GM21529 (cell line): ENCODE results near the gene WASHC3.

Source experiments
- ATAC-seq: cut with Tn5 transposase; IDR thresholded peaks from one replicate; pipeline ENCODE4 v1.9.1; 2021; ENCODE audit not compliant: unreplicated experiment

The WASHC3 gene

GRCh38 chr12:101982307-101982706 lies 79.5 kb downstream of the WASHC3 start:
- no peak for ATAC-seq

- ATAC-seq = no peak
Observed at GRCh38 chr12:101981868-101982267, 79.9 kb downstream of the WASHC3 start.

- no peak for ATAC-seq
Observed at GRCh38 chr12:101968770-101969169, 93.0 kb downstream of the WASHC3 start.

- ATAC-seq = no peak
Observed at GRCh38 chr12:101967506-101967905, 94.3 kb downstream of the WASHC3 start.

GRCh38 chr12:101966496-101966895 lies 95.3 kb downstream of the WASHC3 start:
- no peak for ATAC-seq

- no peak for ATAC-seq
Observed at GRCh38 chr12:101963697-101964096, 98.1 kb downstream of the WASHC3 start.
